HepG2 (cell line): ENCODE measurements around the gene STAT5A. TPM values are rescaled to one million over a fixed set of nuclear protein-coding genes. Genes with fewer than 3 reads are reported as not detected.

Experiments used
- CHCHD3 ChIP-seq: sonication (generic); formaldehyde crosslinking; IDR thresholded peaks from 2 replicates; pipeline ENCODE4 v1.8.0; 2022; ENCODE audit warnings: mild to moderate bottlenecking, missing genetic modification reagents, moderate library complexity
- FOXO1 ChIP-seq: sonication (generic); formaldehyde crosslinking; IDR thresholded peaks from 2 replicates; pipeline ENCODE4 v1.4.0; 2020; ENCODE audit warnings: missing genetic modification reagents
- JARID2 ChIP-seq: sonication (generic); formaldehyde crosslinking; IDR thresholded peaks from 2 replicates; pipeline ENCODE4 v1.8.1; 2023; ENCODE audit warnings: missing genetic modification reagents, inconsistent platforms; ENCODE audit not compliant: insufficient replicate concordance
- KAT7 ChIP-seq: IDR thresholded peaks from 2 replicates; pipeline ENCODE4 v1.6.1; 2018; ENCODE audit warnings: borderline replicate concordance, missing compliant biosample characterization
- SIX4 ChIP-seq: sonication (generic); formaldehyde crosslinking; IDR thresholded peaks from 2 replicates; pipeline ENCODE4 v1.4.0; 2020; ENCODE audit warnings: missing genetic modification reagents
- ZNF496 ChIP-seq: sonication (generic); formaldehyde crosslinking; IDR thresholded peaks from 2 replicates; pipeline ENCODE4 v1.8.1; 2023; ENCODE audit warnings: mild to moderate bottlenecking, moderate library complexity, missing genetic modification reagents; ENCODE audit not compliant: insufficient replicate concordance
- ZNF530 ChIP-seq: sonication (generic); formaldehyde crosslinking; IDR thresholded peaks from 2 replicates; pipeline ENCODE4 v1.5.0; 2020; ENCODE audit warnings: low read depth, mild to moderate bottlenecking, missing genetic modification reagents
- ZNF616 ChIP-seq: sonication (generic); formaldehyde crosslinking; IDR thresholded peaks from 2 replicates; pipeline ENCODE4 v1.5.0; 2020; ENCODE audit warnings: low read depth, mild to moderate bottlenecking, missing genetic modification reagents
- ZNF703 ChIP-seq: sonication (generic); formaldehyde crosslinking; IDR thresholded peaks from 2 replicates; pipeline ENCODE4 v1.5.1; 2020; ENCODE audit warnings: missing genetic modification reagents, mild to moderate bottlenecking, moderate library complexity, borderline replicate concordance
- ZNF724P ChIP-seq: sonication (generic); formaldehyde crosslinking; IDR thresholded peaks from 2 replicates; pipeline ENCODE4 v1.8.0; 2022; ENCODE audit warnings: missing genetic modification reagents, borderline replicate concordance
- polyA plus RNA-seq, 8 experiments: library from polyadenylated mRNA; depleted of rRNA in 3 of 8; stranded (reverse) in 7 of 8; unstranded in 1 of 8; fragments of >200 nt; fragmentation: Illumina TruSeq in 4 of 8; extraction: Trizol in 4 of 8; gene quantifications; 2 replicates each; pipeline versions ENCODE4 v1.2.1 to v1.2.3, GENCODE V29; 2011 to 2016; ENCODE audit warnings: low read depth in 4 of 8, missing spikeins in 1 of 8, mixed read lengths in 1 of 8; ENCODE audit not compliant: insufficient read depth in 1 of 8
- total RNA-seq, 5 experiments: library from RNA; depleted of rRNA; stranded (reverse); fragments of >200 nt; fragmentation: Illumina TruSeq; extraction: Trizol; gene quantifications; 2 replicates each; pipeline ENCODE4 v1.2.3, GENCODE V29; 2016; ENCODE audit warnings: low read depth in 1 of 5
- TF ChIP-seq, protein P1 (sequence below): sonication (generic); formaldehyde crosslinking; IDR thresholded peaks from 2 replicates; pipeline ENCODE4 v1.5.1; 2020; ENCODE audit warnings: mild to moderate bottlenecking, moderate library complexity, missing genetic modification reagents
- TF ChIP-seq, protein P2 (sequence below): sonication (generic); formaldehyde crosslinking; IDR thresholded peaks from 2 replicates; pipeline ENCODE4 v1.8.1; 2023; ENCODE audit warnings: missing genetic modification reagents, inconsistent platforms, borderline replicate concordance
- TF ChIP-seq, protein P3 (sequence below): IDR thresholded peaks from 2 replicates; pipeline ENCODE4 v1.6.1; 2012; ENCODE audit warnings: inconsistent platforms
- TF ChIP-seq, protein P4 (sequence below), 2 experiments: sonication (generic) in 1 of 2; formaldehyde crosslinking in 1 of 2; IDR thresholded peaks; 2 replicates each; pipeline versions ENCODE4 v1.4.0 to v1.6.1; 2016 to 2020; ENCODE audit warnings: borderline replicate concordance in 1 of 2, low read depth in 1 of 2, mild to moderate bottlenecking in 1 of 2, missing genetic modification reagents in 1 of 2
- TF ChIP-seq, protein P5 (sequence below): sonication (generic); formaldehyde crosslinking; IDR thresholded peaks from 2 replicates; pipeline ENCODE4 v1.8.0; 2022; ENCODE audit warnings: missing genetic modification reagents, mild to moderate bottlenecking, moderate library complexity, borderline replicate concordance
- TF ChIP-seq, protein P6 (sequence below): sonication (generic); formaldehyde crosslinking; IDR thresholded peaks from 2 replicates; pipeline ENCODE4 v1.4.0; 2020; ENCODE audit warnings: missing genetic modification reagents, borderline replicate concordance

STAT5A gene
- total and polyA plus RNA-seq, 2 of the 13 experiments (the other 11 are each of a cell fraction or from before 2014, with no cell fraction given): 1.4 to 4.1 TPM

DNA sequence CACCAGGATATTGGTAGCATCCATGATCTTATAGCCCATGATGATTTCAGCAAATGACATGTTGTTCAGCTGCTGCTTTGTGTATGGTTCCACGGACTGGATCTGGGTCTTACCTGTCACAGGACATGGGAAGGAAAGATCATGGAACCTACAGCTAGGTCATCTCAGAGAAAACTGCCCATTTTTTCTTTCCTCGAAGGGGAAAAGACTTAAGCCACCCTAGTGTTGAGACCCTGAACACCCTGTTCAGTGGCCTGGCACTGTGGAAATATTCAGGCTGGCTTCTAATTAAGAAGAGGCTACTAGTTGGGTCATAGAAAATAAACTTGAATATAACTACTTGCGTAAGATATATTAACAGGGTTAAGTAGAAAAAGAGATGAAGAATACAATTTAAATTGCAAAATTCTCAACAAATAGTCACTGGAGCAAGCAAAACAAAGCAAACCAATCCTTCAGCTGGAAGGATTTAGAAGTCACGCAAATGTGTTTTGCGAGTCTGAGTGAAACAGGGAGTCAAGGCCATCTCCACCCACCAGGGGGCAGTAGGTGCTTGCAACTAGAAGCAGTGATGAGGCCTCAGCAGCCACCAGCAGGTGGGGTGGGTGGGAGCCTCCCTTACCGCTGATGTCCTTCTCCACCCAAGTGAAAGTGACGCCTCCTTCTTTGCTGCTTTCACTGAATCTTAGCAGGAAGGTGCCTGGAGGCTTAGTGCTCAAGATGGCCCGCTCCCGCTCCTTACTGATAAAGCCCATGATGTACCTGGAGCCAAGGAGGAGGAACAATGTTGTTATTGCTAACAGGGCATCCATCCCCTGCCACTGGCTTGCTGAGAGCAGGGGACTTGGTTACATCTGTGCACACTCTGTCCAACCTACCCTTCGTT, 34.3 kb downstream of the STAT5A start (continued):
- peak; percentile 83 for TF ChIP-seq JARID2 (CRISPR knock-in tag)
- TF ChIP-seq, protein P1, sequence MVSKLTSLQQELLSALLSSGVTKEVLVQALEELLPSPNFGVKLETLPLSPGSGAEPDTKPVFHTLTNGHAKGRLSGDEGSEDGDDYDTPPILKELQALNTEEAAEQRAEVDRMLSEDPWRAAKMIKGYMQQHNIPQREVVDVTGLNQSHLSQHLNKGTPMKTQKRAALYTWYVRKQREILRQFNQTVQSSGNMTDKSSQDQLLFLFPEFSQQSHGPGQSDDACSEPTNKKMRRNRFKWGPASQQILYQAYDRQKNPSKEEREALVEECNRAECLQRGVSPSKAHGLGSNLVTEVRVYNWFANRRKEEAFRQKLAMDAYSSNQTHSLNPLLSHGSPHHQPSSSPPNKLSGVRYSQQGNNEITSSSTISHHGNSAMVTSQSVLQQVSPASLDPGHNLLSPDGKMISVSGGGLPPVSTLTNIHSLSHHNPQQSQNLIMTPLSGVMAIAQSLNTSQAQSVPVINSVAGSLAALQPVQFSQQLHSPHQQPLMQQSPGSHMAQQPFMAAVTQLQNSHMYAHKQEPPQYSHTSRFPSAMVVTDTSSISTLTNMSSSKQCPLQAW (CRISPR knock-in tag): peak; percentile 61; the same call in 1 of the 2 replicates
- TF ChIP-seq, protein P2, sequence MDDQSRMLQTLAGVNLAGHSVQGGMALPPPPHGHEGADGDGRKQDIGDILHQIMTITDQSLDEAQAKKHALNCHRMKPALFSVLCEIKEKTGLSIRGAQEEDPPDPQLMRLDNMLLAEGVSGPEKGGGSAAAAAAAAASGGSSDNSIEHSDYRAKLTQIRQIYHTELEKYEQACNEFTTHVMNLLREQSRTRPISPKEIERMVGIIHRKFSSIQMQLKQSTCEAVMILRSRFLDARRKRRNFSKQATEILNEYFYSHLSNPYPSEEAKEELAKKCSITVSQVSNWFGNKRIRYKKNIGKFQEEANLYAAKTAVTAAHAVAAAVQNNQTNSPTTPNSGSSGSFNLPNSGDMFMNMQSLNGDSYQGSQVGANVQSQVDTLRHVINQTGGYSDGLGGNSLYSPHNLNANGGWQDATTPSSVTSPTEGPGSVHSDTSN (CRISPR knock-in tag): no peak
- TF ChIP-seq, protein P3, sequence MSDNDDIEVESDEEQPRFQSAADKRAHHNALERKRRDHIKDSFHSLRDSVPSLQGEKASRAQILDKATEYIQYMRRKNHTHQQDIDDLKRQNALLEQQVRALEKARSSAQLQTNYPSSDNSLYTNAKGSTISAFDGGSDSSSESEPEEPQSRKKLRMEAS: peak; percentile 44; the same call in 1 of the 2 replicates
- TF ChIP-seq ZNF496 (CRISPR knock-in tag): no peak
- TF ChIP-seq, protein P4, sequence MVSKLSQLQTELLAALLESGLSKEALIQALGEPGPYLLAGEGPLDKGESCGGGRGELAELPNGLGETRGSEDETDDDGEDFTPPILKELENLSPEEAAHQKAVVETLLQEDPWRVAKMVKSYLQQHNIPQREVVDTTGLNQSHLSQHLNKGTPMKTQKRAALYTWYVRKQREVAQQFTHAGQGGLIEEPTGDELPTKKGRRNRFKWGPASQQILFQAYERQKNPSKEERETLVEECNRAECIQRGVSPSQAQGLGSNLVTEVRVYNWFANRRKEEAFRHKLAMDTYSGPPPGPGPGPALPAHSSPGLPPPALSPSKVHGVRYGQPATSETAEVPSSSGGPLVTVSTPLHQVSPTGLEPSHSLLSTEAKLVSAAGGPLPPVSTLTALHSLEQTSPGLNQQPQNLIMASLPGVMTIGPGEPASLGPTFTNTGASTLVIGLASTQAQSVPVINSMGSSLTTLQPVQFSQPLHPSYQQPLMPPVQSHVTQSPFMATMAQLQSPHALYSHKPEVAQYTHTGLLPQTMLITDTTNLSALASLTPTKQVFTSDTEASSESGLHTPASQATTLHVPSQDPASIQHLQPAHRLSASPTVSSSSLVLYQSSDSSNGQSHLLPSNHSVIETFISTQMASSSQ (IDR thresholded peaks at IDR 0.05; ENCODE audit: low read depth): no peak
- TF ChIP-seq, protein P4 (CRISPR knock-in tag; IDR thresholded peaks at IDR 0.05; ENCODE audit: borderline replicate concordance): no peak
- TF ChIP-seq ZNF703 (CRISPR knock-in tag): no peak
- TF ChIP-seq, protein P5, sequence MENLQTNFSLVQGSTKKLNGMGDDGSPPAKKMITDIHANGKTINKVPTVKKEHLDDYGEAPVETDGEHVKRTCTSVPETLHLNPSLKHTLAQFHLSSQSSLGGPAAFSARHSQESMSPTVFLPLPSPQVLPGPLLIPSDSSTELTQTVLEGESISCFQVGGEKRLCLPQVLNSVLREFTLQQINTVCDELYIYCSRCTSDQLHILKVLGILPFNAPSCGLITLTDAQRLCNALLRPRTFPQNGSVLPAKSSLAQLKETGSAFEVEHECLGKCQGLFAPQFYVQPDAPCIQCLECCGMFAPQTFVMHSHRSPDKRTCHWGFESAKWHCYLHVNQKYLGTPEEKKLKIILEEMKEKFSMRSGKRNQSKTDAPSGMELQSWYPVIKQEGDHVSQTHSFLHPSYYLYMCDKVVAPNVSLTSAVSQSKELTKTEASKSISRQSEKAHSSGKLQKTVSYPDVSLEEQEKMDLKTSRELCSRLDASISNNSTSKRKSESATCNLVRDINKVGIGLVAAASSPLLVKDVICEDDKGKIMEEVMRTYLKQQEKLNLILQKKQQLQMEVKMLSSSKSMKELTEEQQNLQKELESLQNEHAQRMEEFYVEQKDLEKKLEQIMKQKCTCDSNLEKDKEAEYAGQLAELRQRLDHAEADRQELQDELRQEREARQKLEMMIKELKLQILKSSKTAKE (CRISPR knock-in tag): no peak
- TF ChIP-seq ZNF724P: no peak
- TF ChIP-seq KAT7 (CRISPR knock-in tag): no peak; the same call in 1 of the 2 replicates
- no peak for TF ChIP-seq SIX4 (CRISPR knock-in tag)
- no peak for TF ChIP-seq ZNF616
- no peak for TF ChIP-seq ZNF530 (CRISPR knock-in tag)
- peak; percentile 83; the same call in 1 of the 2 replicates for TF ChIP-seq FOXO1
- no peak for TF ChIP-seq CHCHD3
- TF ChIP-seq, protein P6, sequence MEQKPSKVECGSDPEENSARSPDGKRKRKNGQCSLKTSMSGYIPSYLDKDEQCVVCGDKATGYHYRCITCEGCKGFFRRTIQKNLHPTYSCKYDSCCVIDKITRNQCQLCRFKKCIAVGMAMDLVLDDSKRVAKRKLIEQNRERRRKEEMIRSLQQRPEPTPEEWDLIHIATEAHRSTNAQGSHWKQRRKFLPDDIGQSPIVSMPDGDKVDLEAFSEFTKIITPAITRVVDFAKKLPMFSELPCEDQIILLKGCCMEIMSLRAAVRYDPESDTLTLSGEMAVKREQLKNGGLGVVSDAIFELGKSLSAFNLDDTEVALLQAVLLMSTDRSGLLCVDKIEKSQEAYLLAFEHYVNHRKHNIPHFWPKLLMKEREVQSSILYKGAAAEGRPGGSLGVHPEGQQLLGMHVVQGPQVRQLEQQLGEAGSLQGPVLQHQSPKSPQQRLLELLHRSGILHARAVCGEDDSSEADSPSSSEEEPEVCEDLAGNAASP (CRISPR knock-in tag): peak; percentile 71
